C4-2B (cell line): ENCODE measurements around the gene ARHGAP15.

Experiments used
- ZFX ChIP-seq: fragments of 450-650 bp; IDR thresholded peaks from 2 replicates; pipeline ENCODE4 v1.6.1; 2017
- TF ChIP-seq, protein P1 (sequence below): fragments of 450-650 bp; conservative IDR thresholded peaks from 2 replicates; pipeline ENCODE4 v1.5.1; 2017; ENCODE audit warnings: mild to moderate bottlenecking

DNA sequence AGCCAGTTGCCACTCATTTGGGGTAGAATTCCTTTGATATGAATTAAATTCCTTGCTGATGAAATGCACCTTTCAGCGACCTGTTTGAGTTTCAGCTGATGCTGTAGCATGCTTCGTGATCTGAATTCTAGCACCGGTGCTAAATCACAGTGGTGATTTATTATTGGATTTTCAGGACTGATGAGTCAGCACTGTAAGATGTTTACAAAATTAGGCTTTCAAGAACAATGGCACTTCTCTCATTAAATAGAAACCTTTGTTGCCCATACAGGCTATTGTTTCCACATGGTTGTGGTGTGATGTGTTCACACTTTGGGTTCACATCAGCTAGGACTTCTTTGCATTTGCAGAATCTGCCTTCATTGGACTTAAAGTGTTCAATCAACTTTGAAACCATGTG is 687.7 kb downstream of the ARHGAP15 start:
- TF ChIP-seq, protein P1, sequence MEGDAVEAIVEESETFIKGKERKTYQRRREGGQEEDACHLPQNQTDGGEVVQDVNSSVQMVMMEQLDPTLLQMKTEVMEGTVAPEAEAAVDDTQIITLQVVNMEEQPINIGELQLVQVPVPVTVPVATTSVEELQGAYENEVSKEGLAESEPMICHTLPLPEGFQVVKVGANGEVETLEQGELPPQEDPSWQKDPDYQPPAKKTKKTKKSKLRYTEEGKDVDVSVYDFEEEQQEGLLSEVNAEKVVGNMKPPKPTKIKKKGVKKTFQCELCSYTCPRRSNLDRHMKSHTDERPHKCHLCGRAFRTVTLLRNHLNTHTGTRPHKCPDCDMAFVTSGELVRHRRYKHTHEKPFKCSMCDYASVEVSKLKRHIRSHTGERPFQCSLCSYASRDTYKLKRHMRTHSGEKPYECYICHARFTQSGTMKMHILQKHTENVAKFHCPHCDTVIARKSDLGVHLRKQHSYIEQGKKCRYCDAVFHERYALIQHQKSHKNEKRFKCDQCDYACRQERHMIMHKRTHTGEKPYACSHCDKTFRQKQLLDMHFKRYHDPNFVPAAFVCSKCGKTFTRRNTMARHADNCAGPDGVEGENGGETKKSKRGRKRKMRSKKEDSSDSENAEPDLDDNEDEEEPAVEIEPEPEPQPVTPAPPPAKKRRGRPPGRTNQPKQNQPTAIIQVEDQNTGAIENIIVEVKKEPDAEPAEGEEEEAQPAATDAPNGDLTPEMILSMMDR, result no peak
- TF ChIP-seq ZFX, result no peak
